ENCODE data around the gene MSANTD2. TPM values are rescaled to one million over a fixed set of nuclear protein-coding genes. Genes with fewer than 3 reads are reported as not detected.

The MSANTD2 gene
- total RNA-seq, 1 experiment from 2014 or later: 8.6 TPM

DNA sequence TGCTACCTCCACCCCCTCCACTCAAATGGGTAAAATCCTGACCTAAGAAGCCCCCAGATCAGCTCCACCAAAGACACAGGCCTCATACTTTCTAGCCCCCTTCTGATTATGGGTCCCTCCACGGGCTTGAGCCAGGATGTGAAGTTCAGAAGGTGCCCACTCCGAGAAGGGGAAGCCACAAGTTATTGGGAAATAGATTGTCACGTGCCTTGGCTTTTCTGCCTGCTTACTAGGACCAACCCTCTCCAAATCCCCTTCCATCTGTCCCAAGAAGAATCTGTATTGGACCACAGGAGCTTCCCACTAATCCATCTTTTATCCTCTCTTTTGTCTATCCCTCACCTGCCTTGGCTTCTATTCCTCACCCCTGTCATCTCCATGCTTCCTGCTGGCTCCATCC, 63.5 kb downstream of the MSANTD2 start:
- peaks cover 7% of the 10 kb centered on the region; the same call in 1 of the 2 replicates for H3K27me3 ChIP-seq (ENCODE audit: insufficient read depth, low read length)
- RAD21 ChIA-PET (ENCODE audit: low non-redundant PET in 1 of 2, low total read pairs in 2 of 2, uncharacterized antibody in 2 of 2, unreplicated experiment in 2 of 2): no interaction called here
- H3K9me2 ChIP-seq (ENCODE audit: insufficient read depth): no peaks in the 10 kb centered on the region
- no TSS peak for BruUV-seq (replicated peaks)
- DNase-seq (ENCODE audit: low read depth, low spot score) (no peak), ATAC-seq (no peak)
- peaks cover 3 to 15% of the 10 kb centered on the region in 2 experiments; a peak in 3 of 4 replicates for H3K4me1 ChIP-seq (ENCODE audit: control insufficient read depth in 1 of 2, insufficient read depth in 2 of 2, low read length in 2 of 2)
- CTCF ChIA-PET: no interaction called here
- no peak overlapping the region for H3K4me2 ChIP-seq (ENCODE audit: low read length)
- 0 out of 2 replicates have a peak, but pooled peaks cover 5% of the 10 kb centered on the region for H3K79me2 ChIP-seq (ENCODE audit: insufficient read depth, low read length)
- H3K4me3 ChIP-seq (replicated peaks in 1 of 2; ENCODE audit: low read depth in 1 of 2, low read length in 2 of 2): no peak overlapping the region
- TF ChIP-seq ZNF274 (IDR thresholded peaks at IDR 0.05; ENCODE audit: low read depth, low read length) (no peak), RAD21 (IDR thresholded peaks at IDR 0.05; ENCODE audit: low read depth) (no peak), YY1 (IDR thresholded peaks at IDR 0.05; ENCODE audit: extremely low read depth, insufficient replicate concordance, low read depth, low read length) (no peak), TCF7L2 (IDR thresholded peaks at IDR 0.05; ENCODE audit: borderline replicate concordance, extremely low read depth, insufficient read depth, insufficient read length) (no peak), SRF (IDR thresholded peaks at IDR 0.05; ENCODE audit: low read depth) (no peak), EGR1 (IDR thresholded peaks at IDR 0.05; ENCODE audit: low read depth) (no peak), EZH2phosphoT487 (IDR thresholded peaks at IDR 0.05; ENCODE audit: borderline replicate concordance) (no peak), CEBPB (IDR thresholded peaks at IDR 0.05; ENCODE audit: low read depth) (no peak), POLR2A (IDR thresholded peaks at IDR 0.05; ENCODE audit: borderline replicate concordance, extremely low read depth, insufficient read depth, insufficient read length) (no peak), ZFX (IDR thresholded peaks at IDR 0.05) (no peak), SIN3A (IDR thresholded peaks at IDR 0.05; ENCODE audit: low read depth) (no peak)
- TF ChIP-seq, protein P1, sequence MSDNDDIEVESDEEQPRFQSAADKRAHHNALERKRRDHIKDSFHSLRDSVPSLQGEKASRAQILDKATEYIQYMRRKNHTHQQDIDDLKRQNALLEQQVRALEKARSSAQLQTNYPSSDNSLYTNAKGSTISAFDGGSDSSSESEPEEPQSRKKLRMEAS (IDR thresholded peaks at IDR 0.05): no peak
- TF ChIP-seq, protein P2, sequence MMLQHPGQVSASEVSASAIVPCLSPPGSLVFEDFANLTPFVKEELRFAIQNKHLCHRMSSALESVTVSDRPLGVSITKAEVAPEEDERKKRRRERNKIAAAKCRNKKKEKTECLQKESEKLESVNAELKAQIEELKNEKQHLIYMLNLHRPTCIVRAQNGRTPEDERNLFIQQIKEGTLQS (IDR thresholded peaks at IDR 0.05): no peak
- TF ChIP-seq, protein P3, sequence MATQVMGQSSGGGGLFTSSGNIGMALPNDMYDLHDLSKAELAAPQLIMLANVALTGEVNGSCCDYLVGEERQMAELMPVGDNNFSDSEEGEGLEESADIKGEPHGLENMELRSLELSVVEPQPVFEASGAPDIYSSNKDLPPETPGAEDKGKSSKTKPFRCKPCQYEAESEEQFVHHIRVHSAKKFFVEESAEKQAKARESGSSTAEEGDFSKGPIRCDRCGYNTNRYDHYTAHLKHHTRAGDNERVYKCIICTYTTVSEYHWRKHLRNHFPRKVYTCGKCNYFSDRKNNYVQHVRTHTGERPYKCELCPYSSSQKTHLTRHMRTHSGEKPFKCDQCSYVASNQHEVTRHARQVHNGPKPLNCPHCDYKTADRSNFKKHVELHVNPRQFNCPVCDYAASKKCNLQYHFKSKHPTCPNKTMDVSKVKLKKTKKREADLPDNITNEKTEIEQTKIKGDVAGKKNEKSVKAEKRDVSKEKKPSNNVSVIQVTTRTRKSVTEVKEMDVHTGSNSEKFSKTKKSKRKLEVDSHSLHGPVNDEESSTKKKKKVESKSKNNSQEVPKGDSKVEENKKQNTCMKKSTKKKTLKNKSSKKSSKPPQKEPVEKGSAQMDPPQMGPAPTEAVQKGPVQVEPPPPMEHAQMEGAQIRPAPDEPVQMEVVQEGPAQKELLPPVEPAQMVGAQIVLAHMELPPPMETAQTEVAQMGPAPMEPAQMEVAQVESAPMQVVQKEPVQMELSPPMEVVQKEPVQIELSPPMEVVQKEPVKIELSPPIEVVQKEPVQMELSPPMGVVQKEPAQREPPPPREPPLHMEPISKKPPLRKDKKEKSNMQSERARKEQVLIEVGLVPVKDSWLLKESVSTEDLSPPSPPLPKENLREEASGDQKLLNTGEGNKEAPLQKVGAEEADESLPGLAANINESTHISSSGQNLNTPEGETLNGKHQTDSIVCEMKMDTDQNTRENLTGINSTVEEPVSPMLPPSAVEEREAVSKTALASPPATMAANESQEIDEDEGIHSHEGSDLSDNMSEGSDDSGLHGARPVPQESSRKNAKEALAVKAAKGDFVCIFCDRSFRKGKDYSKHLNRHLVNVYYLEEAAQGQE (IDR thresholded peaks at IDR 0.05; ENCODE audit: low read depth): no peak
- POLR2A ChIA-PET: no interaction called here
- no peak overlapping the region for H3K9ac ChIP-seq (ENCODE audit: low read length)
- H3K27ac ChIP-seq (ENCODE audit: low read depth, low read length): no peak overlapping the region
- H3K36me3 ChIP-seq (ENCODE audit: control insufficient read depth in 1 of 2, insufficient read depth in 2 of 2, low read length in 2 of 2): no peaks in the 10 kb centered on the region
- intact Hi-C loops (cut with micrococcal nuclease): no loop called here
- no peak overlapping the region for H2AFZ ChIP-seq (ENCODE audit: low read depth, low read length, poor library complexity, severe bottlenecking)
- H4K20me1 ChIP-seq (ENCODE audit: insufficient read depth): no peaks in the 10 kb centered on the region
- H3K9me3 ChIP-seq (ENCODE audit: control insufficient read depth in 1 of 2, insufficient read depth in 1 of 2, low read depth in 1 of 2, low read length in 2 of 2): no peaks in the 10 kb centered on the region

All from HCT116 (cell line).